Thoracic aorta (tissue), 2 donors: ENCODE measurements around the gene PXYLP1. TPM values are rescaled to one million over a fixed set of nuclear protein-coding genes. Genes with fewer than 3 reads are reported as not detected.

ENCODE experiments used
- ATAC-seq: fragments of 150-250 bp; one replicate; pipeline ENCODE4 v1.8.0; 2017; ENCODE audit warnings: low read depth; ENCODE audit not compliant: insufficient number of reproducible peaks, low FRiP score
- DNase-seq: peaks from one replicate; pipeline ENCODE4 v3.0.0-alpha.2; 2020; ENCODE audit warnings: low spot score
- H3K27ac ChIP-seq, 2 donors: fragments of 200-600 bp; sonication (generic); 1 replicate in 1 of 2; 2 replicates in 1 of 2; pipeline ENCODE4 v1.5.1; 2016; ENCODE audit warnings: mild to moderate bottlenecking in 2 of 2, moderate library complexity in 2 of 2
- H3K27me3 ChIP-seq: fragments of 200-600 bp; sonication (generic); replicated peaks from 2 replicates; pipeline ENCODE4 v1.6.0; 2016; ENCODE audit warnings: mild to moderate bottlenecking; ENCODE audit not compliant: insufficient read depth
- H3K36me3 ChIP-seq: fragments of 200-600 bp; sonication (generic); one replicate; pipeline ENCODE4 v1.5.1; 2016
- H3K4me1 ChIP-seq, 2 donors: fragments of 200-600 bp; sonication (generic); 1 replicate in 1 of 2; 2 replicates in 1 of 2; pipeline versions ENCODE4 v1.5.1 to v1.6.0; 2016; ENCODE audit warnings: low read depth in 2 of 2, mild to moderate bottlenecking in 1 of 2; ENCODE audit not compliant: control insufficient read depth in 1 of 2
- H3K4me3 ChIP-seq: fragments of 200-600 bp; sonication (generic); 2 replicates; pipeline ENCODE4 v1.5.1; 2016; ENCODE audit warnings: mild to moderate bottlenecking
- H3K9me3 ChIP-seq: fragments of 200-600 bp; sonication (generic); 2 replicates; pipeline ENCODE4 v1.5.1; 2016
- CTCF ChIP-seq: fragments of 200-600 bp; sonication (generic); IDR thresholded peaks from one replicate; pipeline ENCODE4 v1.5.1; 2019; ENCODE audit warnings: antibody characterized with exemption
- total RNA-seq, 2 donors: library from RNA; depleted of rRNA; stranded (reverse); fragments of >200 nt; gene quantifications; one replicate each; pipeline versions ENCODE4 v1.1.0 to v1.2.3, GENCODE V29; 2016

Gene PXYLP1
- total RNA-seq, 2 donors from 2014 or later = 15.2 to 23.2 TPM

GRCh38 chr3:141305436-141305835 is 73.8 kb downstream of the PXYLP1 start:
- H3K27me3 ChIP-seq = no peaks in the 10 kb centered on the region
- H3K27ac ChIP-seq = no peak overlapping the region
- DNase-seq = no peak
- no peaks in the 10 kb centered on the region for H3K4me1 ChIP-seq
- no peak overlapping the region for H3K4me3 ChIP-seq
- no peak for TF ChIP-seq CTCF
- H3K36me3 ChIP-seq = no peaks in the 10 kb centered on the region
- H3K9me3 ChIP-seq = no peaks in the 10 kb centered on the region
- no peak for ATAC-seq

- Histone ChIP-seq H3K36me3 (no peaks in the 10 kb centered on the region), H3K4me1 (peaks cover 4 to 5% of the 10 kb centered on the region in 2 donors), H3K27me3 (no peaks in the 10 kb centered on the region), H3K9me3 (no peaks in the 10 kb centered on the region), H3K4me3 (no peak overlapping the region), H3K27ac (no peak overlapping the region)
- ATAC-seq = no peak
- TF ChIP-seq CTCF = no peak
- no peak for DNase-seq
Observed at GRCh38 chr3:141306276-141306675, 74.7 kb downstream of the PXYLP1 start.

- DNase-seq = no peak
- Histone ChIP-seq H3K9me3 (no peaks in the 10 kb centered on the region), H3K36me3 (no peaks in the 10 kb centered on the region), H3K4me1 (peaks cover 4 to 5% of the 10 kb centered on the region in 2 donors), H3K27me3 (no peaks in the 10 kb centered on the region), H3K27ac (no peak overlapping the region), H3K4me3 (no peak overlapping the region)
- TF ChIP-seq CTCF = no peak
- no peak for ATAC-seq
Observed at GRCh38 chr3:141306922-141307321, 75.3 kb downstream of the PXYLP1 start.

DNA sequence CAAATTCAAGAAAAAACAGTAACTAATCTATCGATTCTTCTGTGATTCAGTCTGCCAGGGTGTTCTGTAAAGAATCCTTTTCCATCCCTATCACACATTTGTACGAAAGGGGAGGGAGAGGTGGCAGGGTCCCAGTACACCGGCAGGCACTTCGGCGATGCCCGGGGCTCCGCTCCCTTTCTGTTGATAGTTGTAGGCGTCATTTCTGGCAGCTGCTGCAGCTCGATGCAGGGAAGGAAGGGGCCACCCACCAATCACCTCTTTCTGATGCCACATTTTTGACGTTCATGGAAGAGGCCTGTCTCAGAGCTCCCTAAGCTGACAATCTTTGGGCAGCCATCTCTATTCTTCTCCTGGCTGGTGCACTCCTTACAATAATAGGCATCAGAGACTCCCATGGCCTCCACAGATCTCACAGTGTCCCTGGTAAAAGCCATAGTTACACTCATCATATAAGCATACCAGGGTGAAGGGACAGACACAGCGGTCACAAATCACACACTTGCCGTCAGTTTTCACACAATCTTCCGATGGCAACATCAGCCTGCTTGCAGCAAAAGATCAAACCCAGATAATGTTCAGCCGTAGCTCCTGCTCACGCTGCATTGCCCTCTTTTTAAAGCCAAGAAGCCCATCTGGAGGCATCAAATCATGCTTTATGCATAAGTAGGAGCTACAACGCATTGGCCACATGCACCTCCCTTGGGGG is 75.9 kb downstream of the PXYLP1 start:
- no peaks in the 10 kb centered on the region for H3K9me3 ChIP-seq
- DNase-seq (no peak), ATAC-seq (no peak)
- H3K4me1 ChIP-seq = peaks cover 4 to 11% of the 10 kb centered on the region in 2 donors
- TF ChIP-seq CTCF = no peak
- no peaks in the 10 kb centered on the region for H3K27me3 ChIP-seq
- H3K36me3 ChIP-seq = no peaks in the 10 kb centered on the region
- no peak overlapping the region for H3K27ac ChIP-seq
- H3K4me3 ChIP-seq = no peak overlapping the region

GRCh38 chr3:141308588-141309218 is 77.1 kb downstream of the PXYLP1 start:
- Histone ChIP-seq H3K9me3 (no peaks in the 10 kb centered on the region), H3K4me1 (peaks cover 4 to 14% of the 10 kb centered on the region in 2 donors), H3K27ac (no peak overlapping the region), H3K36me3 (no peaks in the 10 kb centered on the region), H3K4me3 (no peak overlapping the region), H3K27me3 (no peaks in the 10 kb centered on the region)
- ATAC-seq (no peak), DNase-seq (peak; percentile 34)
- peak; percentile 56 for TF ChIP-seq CTCF
